ENCODE data around the gene ISM1. TPM values are rescaled to one million over a fixed set of nuclear protein-coding genes. Genes with fewer than 3 reads are reported as not detected.
"Not testable (repeated sequence)": the region's sequence is repeated elsewhere in the genome, so short reads cannot be mapped to it uniquely, and the experiment has no call there.

ISM1 gene
- total RNA-seq, 2 experiments from 2014 or later, result 0.87 to 1.1 TPM

DNA sequence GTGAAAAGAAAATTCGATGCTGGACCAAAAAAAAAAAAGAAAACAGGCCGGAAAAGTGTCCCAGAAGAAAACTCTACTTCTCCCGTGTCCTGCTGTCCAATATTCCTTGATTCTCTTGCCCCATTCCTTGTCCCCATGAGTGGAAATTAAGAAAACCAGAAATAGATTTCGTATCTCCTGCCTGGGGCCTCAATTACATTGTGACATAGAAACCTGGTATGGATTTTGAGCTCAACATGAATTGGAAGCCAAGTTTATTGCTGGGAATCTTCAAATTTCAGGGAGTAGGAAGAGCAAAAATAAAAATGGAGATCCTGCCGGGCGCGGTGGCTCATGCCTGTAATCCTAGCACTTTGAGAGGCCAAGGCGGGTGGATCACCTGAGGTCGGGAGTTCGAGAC lies 11.9 kb downstream of the ISM1 start:
- Mint-ChIP-seq H3K4me3 (no peak overlapping the region), H3K4me1 (ENCODE audit: low read depth) (peaks cover 41% of the 10 kb centered on the region), H3K27ac (no peak overlapping the region), H3K27me3 (no peaks in the 10 kb centered on the region), H3K36me3 (ENCODE audit: low read depth) (peaks cover 5% of the 10 kb centered on the region), H3K9me3 (no peaks in the 10 kb centered on the region)
- H3K27ac ChIP-seq (ENCODE audit: low read depth in 1 of 2, low read length in 2 of 2), result no peak overlapping the region
- ChIA-PET POLR2A (no interaction called here), CTCF (interaction anchor here (1.5 to 1.6 kb wide), 2 partner anchors 21 to 29 kb away, joined by 5 to 6 read pairs; no protein-coding TSS in a partner anchor)
- TF ChIP-seq, protein P1, sequence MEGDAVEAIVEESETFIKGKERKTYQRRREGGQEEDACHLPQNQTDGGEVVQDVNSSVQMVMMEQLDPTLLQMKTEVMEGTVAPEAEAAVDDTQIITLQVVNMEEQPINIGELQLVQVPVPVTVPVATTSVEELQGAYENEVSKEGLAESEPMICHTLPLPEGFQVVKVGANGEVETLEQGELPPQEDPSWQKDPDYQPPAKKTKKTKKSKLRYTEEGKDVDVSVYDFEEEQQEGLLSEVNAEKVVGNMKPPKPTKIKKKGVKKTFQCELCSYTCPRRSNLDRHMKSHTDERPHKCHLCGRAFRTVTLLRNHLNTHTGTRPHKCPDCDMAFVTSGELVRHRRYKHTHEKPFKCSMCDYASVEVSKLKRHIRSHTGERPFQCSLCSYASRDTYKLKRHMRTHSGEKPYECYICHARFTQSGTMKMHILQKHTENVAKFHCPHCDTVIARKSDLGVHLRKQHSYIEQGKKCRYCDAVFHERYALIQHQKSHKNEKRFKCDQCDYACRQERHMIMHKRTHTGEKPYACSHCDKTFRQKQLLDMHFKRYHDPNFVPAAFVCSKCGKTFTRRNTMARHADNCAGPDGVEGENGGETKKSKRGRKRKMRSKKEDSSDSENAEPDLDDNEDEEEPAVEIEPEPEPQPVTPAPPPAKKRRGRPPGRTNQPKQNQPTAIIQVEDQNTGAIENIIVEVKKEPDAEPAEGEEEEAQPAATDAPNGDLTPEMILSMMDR (IDR thresholded peaks at IDR 0.05), result no peak
- ATAC-seq (ENCODE audit: poor library complexity) (no peak), DNase-seq (no peak)
- no peaks in the 10 kb centered on the region for H3K9me3 ChIP-seq (ENCODE audit: control insufficient read depth in 1 of 2, insufficient read depth in 1 of 2, low read length in 2 of 2)
- H3K27me3 ChIP-seq (ENCODE audit: control insufficient read depth in 1 of 2, insufficient read depth in 2 of 2, low read length in 2 of 2), result no peaks in the 10 kb centered on the region
- intact Hi-C loops (cut with DNase I, micrococcal nuclease), result loop anchor here in 1 of 2 experiments (2.0 to 10.0 kb wide), 2 partner anchors 14 to 552 kb away; partner anchors contain the start of genes ESF1 and NDUFAF5
- peaks cover 18% of the 10 kb centered on the region for H3K4me1 ChIP-seq (ENCODE audit: insufficient read depth, low read length)
- no peaks in the 10 kb centered on the region for H3K36me3 ChIP-seq (ENCODE audit: insufficient read depth, low read length)
- no peak overlapping the region for H3K4me3 ChIP-seq (ENCODE audit: low read length)

DNA sequence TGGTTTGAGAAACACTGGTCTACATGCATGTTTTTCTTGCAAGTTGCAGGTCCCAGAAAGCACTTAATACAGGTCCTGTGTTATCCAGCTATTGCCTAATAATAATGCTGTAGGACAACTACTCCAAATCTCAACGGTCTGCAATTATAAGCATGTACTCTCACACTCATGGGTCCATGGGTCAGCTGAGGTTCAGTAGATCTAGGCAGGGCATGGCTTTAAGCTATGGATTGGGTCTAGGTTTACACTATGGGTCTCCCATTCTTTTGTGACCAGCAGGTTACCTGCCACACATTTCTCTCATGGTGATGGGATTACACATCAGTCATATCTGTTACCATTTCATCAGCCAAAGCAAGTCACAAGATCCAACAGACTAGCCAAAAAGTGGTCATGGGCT lies 13.9 kb downstream of the ISM1 start:
- Histone ChIP-seq H3K27ac (ENCODE audit: low read depth in 1 of 2, low read length in 2 of 2) (no peak overlapping the region), H3K27me3 (ENCODE audit: control insufficient read depth in 1 of 2, insufficient read depth in 2 of 2, low read length in 2 of 2) (no peaks in the 10 kb centered on the region), H3K4me3 (ENCODE audit: low read length) (no peak overlapping the region), H3K36me3 (ENCODE audit: insufficient read depth, low read length) (no peaks in the 10 kb centered on the region), H3K9me3 (ENCODE audit: control insufficient read depth in 1 of 2, insufficient read depth in 1 of 2, low read length in 2 of 2) (no peaks in the 10 kb centered on the region), H3K4me1 (ENCODE audit: insufficient read depth, low read length) (peaks cover 18% of the 10 kb centered on the region)
- Mint-ChIP-seq H3K4me3 (no peak overlapping the region), H3K27ac (no peak overlapping the region), H3K4me1 (ENCODE audit: low read depth) (peaks cover 25% of the 10 kb centered on the region), H3K27me3 (no peaks in the 10 kb centered on the region), H3K9me3 (no peaks in the 10 kb centered on the region), H3K36me3 (ENCODE audit: low read depth) (no peaks in the 10 kb centered on the region)
- ATAC-seq (ENCODE audit: poor library complexity), result no peak
- intact Hi-C loops (cut with DNase I, micrococcal nuclease), result loop anchor here in 1 of 2 experiments (10.0 kb wide), 1 partner anchor 550 kb away; the partner anchor contains the start of genes ESF1 and NDUFAF5
- ChIA-PET CTCF (no interaction called here), POLR2A (interaction anchor here (0.6 kb wide), 1 partner anchor 13 kb away, joined by 3 read pairs; no protein-coding TSS in a partner anchor)
- TF ChIP-seq, protein P1 (IDR thresholded peaks at IDR 0.05), result no peak
- no peak for DNase-seq

DNA sequence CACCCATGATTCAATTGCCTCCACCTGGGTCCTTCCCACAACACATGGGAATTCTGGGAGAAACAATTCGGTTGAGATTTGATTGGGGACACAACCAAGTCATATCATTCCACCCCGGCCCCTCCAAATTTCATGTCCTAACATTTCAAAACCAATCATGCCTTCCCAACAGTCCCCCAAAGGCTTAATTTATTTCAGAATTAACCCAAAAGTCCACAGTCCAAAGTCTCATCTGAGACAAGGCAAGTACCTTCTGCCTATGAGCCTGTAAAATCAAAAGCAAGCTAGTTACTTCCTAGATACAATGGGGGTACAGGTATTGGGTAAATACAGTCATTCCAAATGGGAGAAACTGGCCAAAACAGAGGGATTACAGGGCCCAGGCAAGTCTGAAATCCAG lies 15.3 kb downstream of the ISM1 start:
- H3K4me3 ChIP-seq (ENCODE audit: low read length); H3K9me3 Mint-ChIP-seq; H3K4me1 ChIP-seq (ENCODE audit: insufficient read depth, low read length); DNase-seq; H3K4me3 Mint-ChIP-seq; H3K36me3 Mint-ChIP-seq (ENCODE audit: low read depth); H3K27ac ChIP-seq (ENCODE audit: low read depth in 1 of 2, low read length in 2 of 2); H3K27me3 Mint-ChIP-seq; ATAC-seq (ENCODE audit: poor library complexity); POLR2A ChIA-PET; H3K27ac Mint-ChIP-seq; H3K27me3 ChIP-seq (ENCODE audit: control insufficient read depth in 1 of 2, insufficient read depth in 2 of 2, low read length in 2 of 2); H3K36me3 ChIP-seq (ENCODE audit: insufficient read depth, low read length); H3K9me3 ChIP-seq (ENCODE audit: control insufficient read depth in 1 of 2, insufficient read depth in 1 of 2, low read length in 2 of 2); CTCF ChIA-PET: not testable (repeated sequence)
- peaks cover 11% of the 10 kb centered on the region for H3K4me1 Mint-ChIP-seq (ENCODE audit: low read depth)
- intact Hi-C loops (cut with DNase I, micrococcal nuclease), result loop anchor here in 1 of 2 experiments (10.0 kb wide), 1 partner anchor 548 kb away; the partner anchor contains the start of genes ESF1 and NDUFAF5

All from CD4-positive, alpha-beta T cell (primary cell).